GM12878 (cell line): ENCODE results near the gene INSIG1. TPM values are rescaled to one million over a fixed set of nuclear protein-coding genes. Genes with fewer than 3 reads are reported as not detected.

Experiments
- BACH1 ChIP-seq: fragments of 450-650 bp; IDR thresholded peaks from 2 replicates; pipeline ENCODE4 v1.6.1; 2017; ENCODE audit warnings: mild to moderate bottlenecking, borderline replicate concordance
- BHLHE40 ChIP-seq, 2 experiments: fragments of 450-650 bp in 1 of 2; IDR thresholded peaks; 2 replicates each; pipeline ENCODE4 v1.6.1; 2011 to 2017; ENCODE audit warnings: low read depth in 2 of 2, borderline replicate concordance in 1 of 2, improper control_type of control experiment in 1 of 2, low read length in 1 of 2, mild to moderate bottlenecking in 1 of 2
- CBX5 ChIP-seq: sonication (generic); IDR thresholded peaks from 2 replicates; pipeline ENCODE4 v1.6.1; 2016; ENCODE audit warnings: low read depth, moderate library complexity, mild to moderate bottlenecking, inconsistent platforms
- LARP7 ChIP-seq: fragments of 450-650 bp; IDR thresholded peaks from 2 replicates; pipeline ENCODE4 v1.6.1; 2017; ENCODE audit warnings: mild to moderate bottlenecking
- NR2F1 ChIP-seq: fragments of 450-650 bp; conservative IDR thresholded peaks from 2 replicates; pipeline ENCODE4 v1.6.1; 2017; ENCODE audit warnings: mild to moderate bottlenecking
- POLR2A ChIP-seq: IDR thresholded peaks from 2 replicates; pipeline ENCODE4 v1.6.1; 2011; ENCODE audit warnings: low read depth, mild to moderate bottlenecking, low read length
- SIN3A ChIP-seq: IDR thresholded peaks from 2 replicates; pipeline ENCODE4 v1.6.1; 2012; ENCODE audit warnings: low read depth, low read length, improper control_type of control experiment
- YY1 ChIP-seq: IDR thresholded peaks from 2 replicates; pipeline ENCODE4 v1.6.1; 2011; ENCODE audit warnings: low read depth, mild to moderate bottlenecking, low read length
- polyA plus RNA-seq, 11 experiments: library from polyadenylated mRNA; depleted of rRNA in 4 of 11; unstranded in 6 of 11; stranded (reverse) in 5 of 11; fragments of >200 nt; fragmentation: Nextera tagmentation in 4 of 11; fragmentation: Illumina TruSeq in 1 of 11; extraction: Ambion mirVana in 4 of 11; extraction: Trizol in 1 of 11; gene quantifications; 1 replicate in 1 of 11; 2 replicates in 10 of 11; pipeline versions ENCODE4 v1.2.1 to v1.2.3, GENCODE V29; 2011 to 2016; ENCODE audit warnings: inconsistent platforms in 2 of 11, missing spikeins in 2 of 11, low read depth in 1 of 11
- total RNA-seq, 4 experiments: library from RNA; depleted of rRNA in 3 of 4; stranded (reverse); fragments of >200 nt in 3 of 4; fragmentation: Illumina TruSeq in 1 of 4; extraction: Trizol in 1 of 4; gene quantifications; 2 replicates each; pipeline versions ENCODE4 v1.2.1 to v1.2.3, GENCODE V29; 2013 to 2021
- TF ChIP-seq, protein P1 (sequence below): IDR thresholded peaks from 2 replicates; pipeline ENCODE4 v1.6.1; 2012; ENCODE audit warnings: improper control_type of control experiment, low read depth, low read length; ENCODE audit not compliant: insufficient replicate concordance
- TF ChIP-seq, protein P2 (sequence below): fragments of 450-650 bp; formaldehyde crosslinking; IDR thresholded peaks from 2 replicates; pipeline ENCODE4 v1.4.0; 2022; ENCODE audit warnings: mild to moderate bottlenecking, moderate library complexity
- TF ChIP-seq, protein P3 (sequence below): fragments of 150-350 bp; IDR thresholded peaks from 2 replicates; pipeline ENCODE4 v1.6.1; 2016; ENCODE audit warnings: low read depth, low read length

The INSIG1 gene
- total and polyA plus RNA-seq, 10 of the 15 experiments (the other 5 are each of a cell fraction or from before 2014, with no cell fraction given) = 29.6 to 168 (median 91.1) TPM

DNA sequence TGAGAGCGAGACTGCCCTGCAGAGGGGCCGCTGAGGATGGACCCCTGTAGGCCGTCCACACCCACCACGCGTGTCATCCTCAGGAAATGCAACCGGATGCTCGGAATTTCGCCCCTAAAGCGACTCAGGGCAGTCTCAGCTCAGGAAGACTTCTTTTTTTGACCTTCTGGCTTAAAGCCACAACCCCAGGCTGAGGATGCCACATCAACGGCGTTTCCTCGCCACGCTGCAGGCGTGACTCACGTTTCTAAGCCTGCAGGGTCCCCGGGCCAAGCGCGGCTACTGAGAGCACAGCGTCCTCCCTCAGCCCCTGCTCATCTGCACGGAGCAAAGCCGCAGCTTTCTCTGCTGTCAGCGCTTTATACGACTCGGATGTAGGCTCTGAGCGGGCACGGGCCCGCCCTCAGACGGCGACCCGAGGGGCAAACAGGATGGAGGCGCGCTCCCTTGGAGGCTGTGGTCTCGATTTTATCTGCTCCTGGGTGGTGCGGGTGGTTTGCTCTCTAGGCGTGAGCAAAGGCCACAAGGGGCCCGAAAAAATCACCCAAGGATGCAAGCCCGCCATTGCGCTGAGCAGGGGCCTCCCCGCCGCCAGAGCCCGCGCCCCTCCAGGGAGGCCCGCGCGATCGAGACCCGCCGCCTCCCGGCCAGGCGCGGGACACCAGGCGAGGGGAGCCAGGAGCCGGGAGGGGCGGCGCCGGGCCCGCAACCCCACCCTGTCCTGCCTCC is 726 bp upstream of the INSIG1 start (continued):
- TF ChIP-seq, protein P1, sequence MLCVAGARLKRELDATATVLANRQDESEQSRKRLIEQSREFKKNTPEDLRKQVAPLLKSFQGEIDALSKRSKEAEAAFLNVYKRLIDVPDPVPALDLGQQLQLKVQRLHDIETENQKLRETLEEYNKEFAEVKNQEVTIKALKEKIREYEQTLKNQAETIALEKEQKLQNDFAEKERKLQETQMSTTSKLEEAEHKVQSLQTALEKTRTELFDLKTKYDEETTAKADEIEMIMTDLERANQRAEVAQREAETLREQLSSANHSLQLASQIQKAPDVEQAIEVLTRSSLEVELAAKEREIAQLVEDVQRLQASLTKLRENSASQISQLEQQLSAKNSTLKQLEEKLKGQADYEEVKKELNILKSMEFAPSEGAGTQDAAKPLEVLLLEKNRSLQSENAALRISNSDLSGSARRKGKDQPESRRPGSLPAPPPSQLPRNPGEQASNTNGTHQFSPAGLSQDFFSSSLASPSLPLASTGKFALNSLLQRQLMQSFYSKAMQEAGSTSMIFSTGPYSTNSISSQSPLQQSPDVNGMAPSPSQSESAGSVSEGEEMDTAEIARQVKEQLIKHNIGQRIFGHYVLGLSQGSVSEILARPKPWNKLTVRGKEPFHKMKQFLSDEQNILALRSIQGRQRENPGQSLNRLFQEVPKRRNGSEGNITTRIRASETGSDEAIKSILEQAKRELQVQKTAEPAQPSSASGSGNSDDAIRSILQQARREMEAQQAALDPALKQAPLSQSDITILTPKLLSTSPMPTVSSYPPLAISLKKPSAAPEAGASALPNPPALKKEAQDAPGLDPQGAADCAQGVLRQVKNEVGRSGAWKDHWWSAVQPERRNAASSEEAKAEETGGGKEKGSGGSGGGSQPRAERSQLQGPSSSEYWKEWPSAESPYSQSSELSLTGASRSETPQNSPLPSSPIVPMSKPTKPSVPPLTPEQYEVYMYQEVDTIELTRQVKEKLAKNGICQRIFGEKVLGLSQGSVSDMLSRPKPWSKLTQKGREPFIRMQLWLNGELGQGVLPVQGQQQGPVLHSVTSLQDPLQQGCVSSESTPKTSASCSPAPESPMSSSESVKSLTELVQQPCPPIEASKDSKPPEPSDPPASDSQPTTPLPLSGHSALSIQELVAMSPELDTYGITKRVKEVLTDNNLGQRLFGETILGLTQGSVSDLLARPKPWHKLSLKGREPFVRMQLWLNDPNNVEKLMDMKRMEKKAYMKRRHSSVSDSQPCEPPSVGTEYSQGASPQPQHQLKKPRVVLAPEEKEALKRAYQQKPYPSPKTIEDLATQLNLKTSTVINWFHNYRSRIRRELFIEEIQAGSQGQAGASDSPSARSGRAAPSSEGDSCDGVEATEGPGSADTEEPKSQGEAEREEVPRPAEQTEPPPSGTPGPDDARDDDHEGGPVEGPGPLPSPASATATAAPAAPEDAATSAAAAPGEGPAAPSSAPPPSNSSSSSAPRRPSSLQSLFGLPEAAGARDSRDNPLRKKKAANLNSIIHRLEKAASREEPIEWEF = no peak
- 0 out of 2 replicates have a peak, but pooled peaks have one; percentile 25 for TF ChIP-seq YY1
- no peak for TF ChIP-seq CBX5
- TF ChIP-seq, protein P2, sequence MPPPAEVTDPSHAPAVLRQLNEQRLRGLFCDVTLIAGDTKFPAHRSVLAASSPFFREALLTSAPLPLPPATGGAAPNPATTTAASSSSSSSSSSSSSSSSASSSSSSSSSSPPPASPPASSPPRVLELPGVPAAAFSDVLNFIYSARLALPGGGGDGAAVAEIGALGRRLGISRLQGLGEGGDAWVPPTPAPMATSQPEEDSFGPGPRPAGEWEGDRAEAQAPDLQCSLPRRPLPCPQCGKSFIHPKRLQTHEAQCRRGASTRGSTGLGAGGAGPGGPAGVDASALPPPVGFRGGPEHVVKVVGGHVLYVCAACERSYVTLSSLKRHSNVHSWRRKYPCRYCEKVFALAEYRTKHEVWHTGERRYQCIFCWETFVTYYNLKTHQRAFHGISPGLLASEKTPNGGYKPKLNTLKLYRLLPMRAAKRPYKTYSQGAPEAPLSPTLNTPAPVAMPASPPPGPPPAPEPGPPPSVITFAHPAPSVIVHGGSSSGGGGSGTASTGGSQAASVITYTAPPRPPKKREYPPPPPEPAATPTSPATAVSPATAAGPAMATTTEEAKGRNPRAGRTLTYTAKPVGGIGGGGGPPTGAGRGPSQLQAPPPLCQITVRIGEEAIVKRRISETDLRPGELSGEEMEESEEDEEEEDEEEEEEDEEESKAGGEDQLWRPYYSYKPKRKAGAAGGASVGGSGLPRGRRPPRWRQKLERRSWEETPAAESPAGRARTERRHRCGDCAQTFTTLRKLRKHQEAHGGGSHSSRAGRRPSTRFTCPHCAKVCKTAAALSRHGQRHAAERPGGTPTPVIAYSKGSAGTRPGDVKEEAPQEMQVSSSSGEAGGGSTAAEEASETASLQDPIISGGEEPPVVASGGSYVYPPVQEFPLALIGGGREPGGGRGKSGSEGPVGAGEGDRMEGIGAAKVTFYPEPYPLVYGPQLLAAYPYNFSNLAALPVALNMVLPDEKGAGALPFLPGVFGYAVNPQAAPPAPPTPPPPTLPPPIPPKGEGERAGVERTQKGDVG (CRISPR knock-in tag) = no peak
- TF ChIP-seq NR2F1 = peak; percentile 52
- peak; percentile 74; the same call in 1 of the 2 replicates for TF ChIP-seq LARP7
- TF ChIP-seq BHLHE40 (IDR thresholded peaks at IDR 0.05; ENCODE audit: borderline replicate concordance in 1 of 2, low read depth in 2 of 2, low read length in 1 of 2) = peak; percentile 85 to 91
- TF ChIP-seq POLR2A = peak; percentile 73
- TF ChIP-seq SIN3A = no peak
- TF ChIP-seq BACH1 = peak; percentile 38; the same call in 1 of the 2 replicates
- TF ChIP-seq, protein P3, sequence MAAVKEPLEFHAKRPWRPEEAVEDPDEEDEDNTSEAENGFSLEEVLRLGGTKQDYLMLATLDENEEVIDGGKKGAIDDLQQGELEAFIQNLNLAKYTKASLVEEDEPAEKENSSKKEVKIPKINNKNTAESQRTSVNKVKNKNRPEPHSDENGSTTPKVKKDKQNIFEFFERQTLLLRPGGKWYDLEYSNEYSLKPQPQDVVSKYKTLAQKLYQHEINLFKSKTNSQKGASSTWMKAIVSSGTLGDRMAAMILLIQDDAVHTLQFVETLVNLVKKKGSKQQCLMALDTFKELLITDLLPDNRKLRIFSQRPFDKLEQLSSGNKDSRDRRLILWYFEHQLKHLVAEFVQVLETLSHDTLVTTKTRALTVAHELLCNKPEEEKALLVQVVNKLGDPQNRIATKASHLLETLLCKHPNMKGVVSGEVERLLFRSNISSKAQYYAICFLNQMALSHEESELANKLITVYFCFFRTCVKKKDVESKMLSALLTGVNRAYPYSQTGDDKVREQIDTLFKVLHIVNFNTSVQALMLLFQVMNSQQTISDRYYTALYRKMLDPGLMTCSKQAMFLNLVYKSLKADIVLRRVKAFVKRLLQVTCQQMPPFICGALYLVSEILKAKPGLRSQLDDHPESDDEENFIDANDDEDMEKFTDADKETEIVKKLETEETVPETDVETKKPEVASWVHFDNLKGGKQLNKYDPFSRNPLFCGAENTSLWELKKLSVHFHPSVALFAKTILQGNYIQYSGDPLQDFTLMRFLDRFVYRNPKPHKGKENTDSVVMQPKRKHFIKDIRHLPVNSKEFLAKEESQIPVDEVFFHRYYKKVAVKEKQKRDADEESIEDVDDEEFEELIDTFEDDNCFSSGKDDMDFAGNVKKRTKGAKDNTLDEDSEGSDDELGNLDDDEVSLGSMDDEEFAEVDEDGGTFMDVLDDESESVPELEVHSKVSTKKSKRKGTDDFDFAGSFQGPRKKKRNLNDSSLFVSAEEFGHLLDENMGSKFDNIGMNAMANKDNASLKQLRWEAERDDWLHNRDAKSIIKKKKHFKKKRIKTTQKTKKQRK = no peak
